ENCODE results near the gene HELT.

DNA sequence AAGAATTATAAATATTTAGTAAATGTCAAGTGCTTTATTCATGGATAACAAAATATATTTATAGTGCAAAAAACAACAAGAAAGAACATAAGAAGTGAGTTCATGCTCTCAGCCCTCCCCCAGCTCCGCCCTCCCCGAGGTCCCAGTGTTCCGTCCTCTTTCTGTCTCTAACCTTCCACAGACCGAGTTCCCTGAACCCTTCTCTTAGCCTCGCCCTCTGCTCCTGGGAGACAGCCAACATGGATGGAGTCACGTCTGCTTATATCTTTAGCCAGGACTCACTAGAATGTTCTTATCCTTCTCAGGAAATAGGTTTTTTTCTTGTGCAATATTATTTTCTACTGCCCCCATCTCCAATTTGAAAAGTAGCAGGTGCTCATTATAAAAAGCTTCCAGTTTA lies 40.1 kb upstream of the HELT start:
- TF ChIP-seq CTCF (IDR thresholded peaks at IDR 0.05), result no peak
- TF ChIP-seq POLR2A (IDR thresholded peaks at IDR 0.05), result no peak
- no peak for TF ChIP-seq EP300 (IDR thresholded peaks at IDR 0.05)
